ENCODE data around the gene SSBP4. TPM values are rescaled to one million over a fixed set of nuclear protein-coding genes. Genes with fewer than 3 reads are reported as not detected.

The SSBP4 gene
- total RNA-seq: 68.0 and 71.8 TPM in 2 replicates
- long read RNA-seq, partial matches to known transcripts: 1 of 1 reads
- long read RNA-seq, other reads (novel, unspliced or antisense): 0 of 1 reads

- TF ChIP-seq CTCF (conservative IDR thresholded peaks at IDR 0.05): peak; percentile 58
- peak within 1 kb of the TSS; percentile 89 for H3K4me3 Mint-ChIP-seq
- peaks cover 40% of the 10 kb centered on the region for H3K27me3 Mint-ChIP-seq (ENCODE audit: low read depth)
- DNase-seq (ENCODE audit: low read depth, low spot score): peak; percentile 67
- H3K36me3 Mint-ChIP-seq (ENCODE audit: low read depth): no peaks in the 10 kb centered on the region
- no peak within 1 kb of the TSS for H3K27ac Mint-ChIP-seq (ENCODE audit: unreplicated experiment)
- H3K4me1 Mint-ChIP-seq: peaks cover 49% of the 10 kb centered on the region
- no peaks in the 10 kb centered on the region for H3K9me3 Mint-ChIP-seq
Observed at GRCh38 chr19:18419195-18419698, at the start of gene SSBP4. TSS of gene SSBP4 (plus strand) at chr19:18419398. CDS start at chr19:18419649, 251 bp downstream.

- peak overlapping the region; percentile 88 for H3K27ac Mint-ChIP-seq (ENCODE audit: unreplicated experiment)
- TF ChIP-seq CTCF (conservative IDR thresholded peaks at IDR 0.05): no peak
- H3K9me3 Mint-ChIP-seq: no peaks in the 10 kb centered on the region
- peaks cover 21% of the 10 kb centered on the region for H3K4me1 Mint-ChIP-seq
- DNase-seq (ENCODE audit: low read depth, low spot score): no peak
- H3K36me3 Mint-ChIP-seq (ENCODE audit: low read depth): no peaks in the 10 kb centered on the region
- H3K4me3 Mint-ChIP-seq: no peak overlapping the region
- no peaks in the 10 kb centered on the region for H3K27me3 Mint-ChIP-seq (ENCODE audit: low read depth)
Observed at GRCh38 chr19:18373407-18373891, 45.7 kb upstream of the SSBP4 start.

GRCh38 chr19:18373892-18374629 lies 45.1 kb upstream of the SSBP4 start:
- H3K4me3 Mint-ChIP-seq: peak overlapping the region; percentile 53
- TF ChIP-seq CTCF (conservative IDR thresholded peaks at IDR 0.05): no peak
- H3K9me3 Mint-ChIP-seq: no peaks in the 10 kb centered on the region
- no peaks in the 10 kb centered on the region for H3K36me3 Mint-ChIP-seq (ENCODE audit: low read depth)
- H3K27me3 Mint-ChIP-seq (ENCODE audit: low read depth): no peaks in the 10 kb centered on the region
- H3K27ac Mint-ChIP-seq (ENCODE audit: unreplicated experiment): peak overlapping the region; percentile 88
- DNase-seq (ENCODE audit: low read depth, low spot score): peak; percentile 64
- H3K4me1 Mint-ChIP-seq: peaks cover 15% of the 10 kb centered on the region

GRCh38 chr19:18377026-18377425 lies 42.2 kb upstream of the SSBP4 start:
- no peak for TF ChIP-seq CTCF (conservative IDR thresholded peaks at IDR 0.05)
- peak overlapping the region; percentile 35 for H3K27ac Mint-ChIP-seq (ENCODE audit: unreplicated experiment)
- H3K4me1 Mint-ChIP-seq: peaks cover 16% of the 10 kb centered on the region
- H3K9me3 Mint-ChIP-seq: no peaks in the 10 kb centered on the region
- no peaks in the 10 kb centered on the region for H3K27me3 Mint-ChIP-seq (ENCODE audit: low read depth)
- no peaks in the 10 kb centered on the region for H3K36me3 Mint-ChIP-seq (ENCODE audit: low read depth)
- DNase-seq (ENCODE audit: low read depth, low spot score): no peak
- no peak overlapping the region for H3K4me3 Mint-ChIP-seq

GRCh38 chr19:18379803-18380747 lies 39.1 kb upstream of the SSBP4 start:
- H3K27me3 Mint-ChIP-seq (ENCODE audit: low read depth): peaks cover 6% of the 10 kb centered on the region
- no peak overlapping the region for H3K27ac Mint-ChIP-seq (ENCODE audit: unreplicated experiment)
- H3K36me3 Mint-ChIP-seq (ENCODE audit: low read depth): no peaks in the 10 kb centered on the region
- H3K4me3 Mint-ChIP-seq: no peak overlapping the region
- peaks cover 5% of the 10 kb centered on the region for H3K4me1 Mint-ChIP-seq
- DNase-seq (ENCODE audit: low read depth, low spot score): no peak
- no peak for TF ChIP-seq CTCF (conservative IDR thresholded peaks at IDR 0.05)
- H3K9me3 Mint-ChIP-seq: no peaks in the 10 kb centered on the region
